Uterus (tissue), 4 donors: Measurements from ENCODE around the gene RFX2. TPM values are rescaled to one million over a fixed set of nuclear protein-coding genes. Genes with fewer than 3 reads are reported as not detected.

Experiments
- DNase-seq, 2 donors: peaks; one replicate each; pipeline ENCODE4 v3.0.0-alpha.2; 2019 to 2020
- H3K27ac ChIP-seq, 2 donors: fragments of 200-600 bp; sonication (generic); 1 replicate in 1 of 2; 2 replicates in 1 of 2; pipeline ENCODE4 v1.5.1; 2016 to 2018
- H3K27me3 ChIP-seq, 2 donors: fragments of 200-600 bp; sonication (generic); one replicate each; pipeline ENCODE4 v1.5.1; 2018 to 2019; ENCODE audit warnings: control low read depth in 1 of 2
- H3K36me3 ChIP-seq, 2 donors: fragments of 200-600 bp; sonication (generic); one replicate each; pipeline ENCODE4 v1.5.1; 2019; ENCODE audit warnings: control low read depth in 1 of 2
- H3K4me1 ChIP-seq, 2 donors: fragments of 200-600 bp; sonication (generic); one replicate each; pipeline ENCODE4 v1.5.1; 2018 to 2019; ENCODE audit warnings: control low read depth in 1 of 2
- H3K4me3 ChIP-seq, 2 donors: fragments of 200-600 bp; sonication (generic); 1 replicate in 1 of 2; 2 replicates in 1 of 2; pipeline ENCODE4 v1.5.1; 2018 to 2019; ENCODE audit warnings: mild to moderate bottlenecking in 1 of 2
- H3K9me3 ChIP-seq, 2 donors: fragments of 200-600 bp; sonication (generic); one replicate each; pipeline ENCODE4 v1.5.1; 2019; ENCODE audit warnings: control low read depth in 1 of 2
- CTCF ChIP-seq, 4 experiments: fragments of 200-600 bp in 2 of 4; fragments of 450-650 bp in 2 of 4; sonication (generic) in 2 of 4; IDR thresholded peaks; one replicate each; pipeline ENCODE4 v1.5.1; 2016 to 2019; ENCODE audit warnings: antibody characterized with exemption in 4 of 4, mild to moderate bottlenecking in 2 of 4, moderate library complexity in 1 of 4
- POLR2A ChIP-seq, 2 donors: fragments of 450-650 bp; IDR thresholded peaks; one replicate each; pipeline ENCODE4 v1.6.1; 2016; ENCODE audit warnings: antibody characterized with exemption in 2 of 2, mild to moderate bottlenecking in 1 of 2, moderate library complexity in 1 of 2
- intact Hi-C: fragments of 100-400 bp; cut with DNase I; formaldehyde crosslinking; loops from one replicate; pipeline ENCODE4 v1.15.1; 2023; ENCODE audit warnings: low total_unique reads
- total RNA-seq, 4 donors: library from RNA; depleted of rRNA in 3 of 4; stranded (reverse); fragments of >200 nt in 3 of 4; gene quantifications; one replicate each; pipeline versions ENCODE4 v1.1.0 to v1.2.4, GENCODE V29; 2014 to 2023
- donor health status: DM: yes; HTN: yes; CAD: no.

Gene RFX2
- total RNA-seq, 4 donors from 2014 or later: 10.5 to 77.9 (median 22.8) TPM

DNA sequence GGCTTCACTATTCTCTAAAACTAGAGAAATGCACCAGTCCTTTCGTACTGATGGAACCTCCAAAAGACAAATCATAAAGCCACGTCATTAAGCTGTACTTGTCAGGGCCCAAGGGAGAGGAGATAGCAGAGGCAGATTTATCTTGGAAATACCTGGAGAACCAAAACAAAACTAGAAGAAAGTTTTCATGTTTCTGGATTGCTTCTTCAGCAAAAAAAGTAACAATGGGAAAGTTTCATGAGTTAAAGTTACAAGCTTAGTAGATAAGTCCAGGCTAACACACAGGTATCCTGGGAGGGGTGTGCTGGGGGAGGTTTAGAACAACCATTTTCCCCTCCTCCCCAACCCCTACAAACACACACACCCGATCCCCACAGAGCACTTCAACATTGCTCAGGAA, 154.0 kb downstream of the RFX2 start:
- Histone ChIP-seq H3K4me3 (no peak overlapping the region), H3K27ac (no peak overlapping the region), H3K4me1 (peaks cover 4 to 16% of the 10 kb centered on the region in 2 donors), H3K36me3 (no peaks in the 10 kb centered on the region), H3K9me3 (no peaks in the 10 kb centered on the region), H3K27me3 (no peaks in the 10 kb centered on the region)
- TF ChIP-seq CTCF (IDR thresholded peaks at IDR 0.05): no peak
- TF ChIP-seq POLR2A (IDR thresholded peaks at IDR 0.05): no peak
- intact Hi-C loops: no loop called here
- DNase-seq: no peak

GRCh38 chr19:5955636-5955935, 154.7 kb downstream of the RFX2 start:
- Histone ChIP-seq H3K4me1 (peaks cover 4 to 20% of the 10 kb centered on the region in 2 donors), H3K4me3 (no peak overlapping the region), H3K9me3 (no peaks in the 10 kb centered on the region), H3K36me3 (no peaks in the 10 kb centered on the region), H3K27ac (peak overlapping the region in 1 of 2 donors; percentile 58), H3K27me3 (no peaks in the 10 kb centered on the region)
- TF ChIP-seq POLR2A (IDR thresholded peaks at IDR 0.05) (no peak), CTCF (IDR thresholded peaks at IDR 0.05) (no peak)
- DNase-seq: no peak
- intact Hi-C loops: no loop called here

- Histone ChIP-seq H3K4me1 (peaks cover 14 to 20% of the 10 kb centered on the region in 2 donors), H3K27ac (peak overlapping the region; percentile 24 to 58), H3K4me3 (no peak overlapping the region), H3K27me3 (no peaks in the 10 kb centered on the region), H3K9me3 (no peaks in the 10 kb centered on the region), H3K36me3 (no peaks in the 10 kb centered on the region)
- TF ChIP-seq POLR2A (IDR thresholded peaks at IDR 0.05): no peak
- no peak for TF ChIP-seq CTCF (IDR thresholded peaks at IDR 0.05)
- intact Hi-C loops: no loop called here
- no peak for DNase-seq
Observed at GRCh38 chr19:5954293-5954692, 156.0 kb downstream of the RFX2 start.

- H3K27ac ChIP-seq: peak overlapping the region; percentile 24 to 58
- intact Hi-C loops: no loop called here
- peaks cover 14 to 20% of the 10 kb centered on the region in 2 donors for H3K4me1 ChIP-seq
- DNase-seq: no peak
- no peak overlapping the region for H3K4me3 ChIP-seq
- no peaks in the 10 kb centered on the region for H3K9me3 ChIP-seq
- TF ChIP-seq CTCF (IDR thresholded peaks at IDR 0.05) (no peak), POLR2A (IDR thresholded peaks at IDR 0.05) (no peak)
- no peaks in the 10 kb centered on the region for H3K36me3 ChIP-seq
- no peaks in the 10 kb centered on the region for H3K27me3 ChIP-seq
Observed at GRCh38 chr19:5953680-5954213, 156.6 kb downstream of the RFX2 start.

GRCh38 chr19:5953030-5953589, 157.2 kb downstream of the RFX2 start:
- intact Hi-C loops: no loop called here

More at GRCh38 chr19:5953030-5953589, 157.2 kb downstream of the RFX2 start:
- peaks cover 14 to 21% of the 10 kb centered on the region in 2 donors for H3K4me1 ChIP-seq
- H3K27me3 ChIP-seq: no peaks in the 10 kb centered on the region
- no peak for DNase-seq
- TF ChIP-seq POLR2A (IDR thresholded peaks at IDR 0.05) (no peak), CTCF (IDR thresholded peaks at IDR 0.05) (no peak)
- no peak overlapping the region for H3K4me3 ChIP-seq
- H3K9me3 ChIP-seq: no peaks in the 10 kb centered on the region
- H3K36me3 ChIP-seq: no peaks in the 10 kb centered on the region
- peak overlapping the region in 1 of 2 donors; percentile 15 for H3K27ac ChIP-seq
